HG03342 (cell line): ENCODE results near the gene LAD1.

Source experiments
- ATAC-seq: cut with Tn5 transposase; IDR thresholded peaks from one replicate; pipeline ENCODE4 v1.9.1; 2021; ENCODE audit warnings: mild to moderate bottlenecking, moderate library complexity; ENCODE audit not compliant: unreplicated experiment

Gene LAD1

GRCh38 chr1:201370500-201370899 is 28.6 kb downstream of the LAD1 start:
- no peak for ATAC-seq

GRCh38 chr1:201369209-201369608 is 29.9 kb downstream of the LAD1 start:
- no peak for ATAC-seq

GRCh38 chr1:201366696-201367095 is 32.4 kb downstream of the LAD1 start:
- no peak for ATAC-seq

GRCh38 chr1:201365251-201365650 is 33.9 kb downstream of the LAD1 start:
- no peak for ATAC-seq

- no peak for ATAC-seq
Observed at GRCh38 chr1:201364808-201365105, 34.4 kb downstream of the LAD1 start.

GRCh38 chr1:201363467-201363866 is 35.7 kb downstream of the LAD1 start:
- no peak for ATAC-seq

- ATAC-seq, result no peak
Observed at GRCh38 chr1:201362906-201363305, 36.2 kb downstream of the LAD1 start.

GRCh38 chr1:201361652-201362504 is 37.2 kb downstream of the LAD1 start:
- ATAC-seq, result no peak

GRCh38 chr1:201360901-201361651 is 38.0 kb downstream of the LAD1 start:
- ATAC-seq, result no peak

- no peak for ATAC-seq
Observed at GRCh38 chr1:201360486-201360885, 38.6 kb downstream of the LAD1 start.

GRCh38 chr1:201359873-201360210 is 39.3 kb downstream of the LAD1 start:
- ATAC-seq, result no peak

GRCh38 chr1:201359031-201359872 is 39.9 kb downstream of the LAD1 start:
- no peak for ATAC-seq

- no peak for ATAC-seq
Observed at GRCh38 chr1:201358596-201358995, 40.5 kb downstream of the LAD1 start.

- ATAC-seq, result no peak
Observed at GRCh38 chr1:201357636-201358348, 41.3 kb downstream of the LAD1 start.

GRCh38 chr1:201357211-201357610 is 41.9 kb downstream of the LAD1 start:
- ATAC-seq, result no peak

- ATAC-seq, result no peak
Observed at GRCh38 chr1:201356701-201357100, 42.4 kb downstream of the LAD1 start.

GRCh38 chr1:201356236-201356635 is 42.9 kb downstream of the LAD1 start:
- no peak for ATAC-seq

- ATAC-seq, result no peak
Observed at GRCh38 chr1:201355471-201355870, 43.7 kb downstream of the LAD1 start.

GRCh38 chr1:201354901-201355295 is 44.2 kb downstream of the LAD1 start:
- ATAC-seq, result no peak

- ATAC-seq, result no peak
Observed at GRCh38 chr1:201354151-201354900, 44.8 kb downstream of the LAD1 start.
